PC-3 (cell line): Measurements from ENCODE around the gene VPS33B. TPM values are rescaled to one million over a fixed set of nuclear protein-coding genes. Genes with fewer than 3 reads are reported as not detected.
A peak's percentile ranks its signal among the peaks of the same experiment; 100 is the strongest.
"Not testable (repeated sequence)": the region's sequence is repeated elsewhere in the genome, so short reads cannot be mapped to it uniquely, and the experiment has no call there.

ENCODE experiments used
- ATAC-seq: fragments of 200-7000 bp; cut with Tn5 transposase; 2 replicates; pipeline ENCODE4 v1.9.1; 2020; ENCODE audit warnings: mild to moderate bottlenecking, moderate library complexity
- BruUV-seq: library from RNA; stranded (reverse); fragments of 400-500 nt; replicated peaks from 2 replicates; lab custom pipeline; 2021; lab: Mats Ljungman, UMichigan
- CTCF ChIA-PET: fragments of 300-600 bp; sonication (Branson Sonifier 250); formaldehyde crosslinking; loops from one replicate; lab custom pipeline; 2022; ENCODE audit warnings: antibody characterized with exemption; lab: Charles Lee
- POLR2A ChIA-PET: fragments of 300-600 bp; sonication (Branson Sonifier 250); formaldehyde crosslinking; loops from one replicate; lab custom pipeline; 2022; ENCODE audit warnings: antibody characterized with exemption; ENCODE audit not compliant: unreplicated experiment; lab: Charles Lee
- DNase-seq: peaks from one replicate; pipeline ENCODE4 v3.0.0-alpha.2; 2015
- H2AFZ ChIP-seq: fragments of 300-600 bp; sonication (generic); 2 replicates; pipeline ENCODE4 v1.6.0; 2016; ENCODE audit warnings: antibody characterized with exemption, low read length
- H3F3A ChIP-seq: fragments of 300-600 bp; sonication (generic); one replicate; pipeline ENCODE4 v1.6.0; 2017; ENCODE audit warnings: antibody characterized with exemption, low read length, control low read depth, mild to moderate bottlenecking; ENCODE audit not compliant: unreplicated experiment
- H3K27ac ChIP-seq: fragments of 300-600 bp; sonication (generic); 2 replicates; pipeline ENCODE4 v1.5.1; 2016; ENCODE audit warnings: mild to moderate bottlenecking, low read length
- H3K27me3 ChIP-seq: fragments of 300-600 bp; sonication (generic); 2 replicates; pipeline ENCODE4 v1.6.1; 2016; ENCODE audit warnings: low read length, mixed read lengths
- H3K36me3 ChIP-seq: fragments of 300-600 bp; sonication (generic); 2 replicates; pipeline ENCODE4 v1.6.1; 2016; ENCODE audit warnings: low read depth, mixed run types, low read length, mixed read lengths
- H3K4me1 ChIP-seq: fragments of 300-600 bp; sonication (generic); 2 replicates; pipeline ENCODE4 v1.5.1; 2016; ENCODE audit warnings: low read length; ENCODE audit not compliant: insufficient read depth
- H3K4me2 ChIP-seq: fragments of 300-600 bp; sonication (generic); 2 replicates; pipeline ENCODE4 v1.6.0; 2016; ENCODE audit warnings: low read length
- H3K4me3 ChIP-seq: fragments of 300-600 bp; sonication (generic); 2 replicates; pipeline ENCODE4 v1.5.1; 2016; ENCODE audit warnings: mild to moderate bottlenecking, low read length, mixed read lengths
- H3K79me2 ChIP-seq: fragments of 300-600 bp; sonication (generic); 2 replicates; pipeline ENCODE4 v1.6.1; 2017; ENCODE audit warnings: low read length, mixed read lengths
- H3K9ac ChIP-seq: fragments of 300-600 bp; sonication (generic); 2 replicates; pipeline ENCODE4 v1.6.0; 2016; ENCODE audit warnings: mild to moderate bottlenecking, low read length
- H3K9me2 ChIP-seq: fragments of 300-600 bp; sonication (generic); replicated peaks from 2 replicates; pipeline ENCODE4 v1.6.1; 2016; ENCODE audit warnings: mixed run types, low read length, mixed read lengths
- H3K9me3 ChIP-seq: fragments of 300-600 bp; sonication (generic); 2 replicates; pipeline ENCODE4 v1.6.1; 2016; ENCODE audit warnings: low read length, mixed read lengths
- H4K20me1 ChIP-seq: fragments of 300-600 bp; sonication (generic); 2 replicates; pipeline ENCODE4 v1.6.1; 2016; ENCODE audit warnings: low read length, mixed read lengths
- CTCF ChIP-seq: fragments of 300-600 bp; sonication (generic); conservative IDR thresholded peaks from 2 replicates; pipeline ENCODE4 v1.5.1; 2017; ENCODE audit warnings: antibody characterized with exemption, low read depth, mild to moderate bottlenecking, low read length
- EZH2 ChIP-seq: fragments of 300-600 bp; sonication (generic); IDR thresholded peaks from one replicate; pipeline ENCODE4 v1.6.1; 2017; ENCODE audit warnings: antibody characterized with exemption, mild to moderate bottlenecking, low read length; ENCODE audit not compliant: unreplicated experiment
- EZH2phosphoT487 ChIP-seq: fragments of 300-600 bp; sonication (generic); IDR thresholded peaks from 2 replicates; pipeline ENCODE4 v1.6.1; 2018; ENCODE audit warnings: mild to moderate bottlenecking, antibody characterized with exemption, low read length, borderline replicate concordance
- intact Hi-C: fragments of 100-400 bp; cut with micrococcal nuclease; formaldehyde crosslinking; loops from 2 replicates; pipeline ENCODE4 v1.9.0; 2023
- total RNA-seq: library from RNA; depleted of rRNA; stranded (reverse); fragments of >200 nt; gene quantifications from 2 replicates; pipeline ENCODE4 v1.2.3, GENCODE V29; 2014

Gene VPS33B
- total RNA-seq, 1 experiment from 2014 or later = 8.0 TPM

DNA sequence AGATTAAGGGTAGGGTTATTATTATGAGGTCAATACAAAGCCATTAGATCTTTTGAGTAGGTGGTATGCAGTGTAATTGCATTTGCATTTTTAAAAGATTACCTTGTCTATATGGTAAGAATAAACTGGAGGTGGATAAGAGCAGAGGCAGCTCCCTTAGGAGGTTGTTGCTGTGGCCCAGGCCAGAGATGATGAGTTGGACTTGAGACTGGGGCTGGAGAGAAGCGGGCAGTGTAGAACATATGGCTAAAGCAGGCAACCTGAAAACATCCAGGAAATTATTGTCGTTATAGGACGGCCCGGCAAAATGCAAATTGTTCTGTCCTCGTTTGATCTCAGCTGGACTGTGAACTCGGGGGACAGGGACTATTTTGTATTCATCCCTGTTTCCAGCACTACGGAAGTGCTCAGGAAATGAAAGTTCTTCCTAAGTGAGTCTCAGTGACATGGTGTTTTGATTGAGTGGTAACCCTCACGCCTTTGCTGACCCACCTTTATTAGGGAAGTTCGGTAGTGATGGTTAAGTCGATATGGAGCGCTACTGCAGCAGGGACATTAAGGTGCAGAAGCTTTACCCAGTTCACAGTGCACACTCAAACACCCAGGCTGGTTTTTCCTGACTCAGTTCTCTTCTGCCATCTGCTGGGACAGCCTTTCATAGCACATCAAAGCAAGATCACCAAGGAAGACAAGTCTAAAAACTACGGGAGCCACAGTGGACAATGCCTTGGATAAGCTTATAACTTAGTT lies 27.2 kb upstream of the VPS33B start:
- Histone ChIP-seq H3K27ac (no peak overlapping the region), H3K9me3 (no peaks in the 10 kb centered on the region), H2AFZ (peak overlapping the region; percentile 53), H3K4me1 (0 out of 2 replicates have a peak, but pooled peaks cover 4% of the 10 kb centered on the region), H3K4me3 (no peak overlapping the region), H3F3A (no peaks in the 10 kb centered on the region), H3K4me2 (peak overlapping the region; percentile 61), H3K36me3 (no peaks in the 10 kb centered on the region), H3K9me2 (no peaks in the 10 kb centered on the region), H3K27me3 (peaks cover 28% of the 10 kb centered on the region), H4K20me1 (no peaks in the 10 kb centered on the region), H3K9ac (no peak overlapping the region), H3K79me2 (no peaks in the 10 kb centered on the region)
- TF ChIP-seq EZH2 (no peak), EZH2phosphoT487 (no peak), CTCF (peak; percentile 65)
- intact Hi-C loops = loop anchor here (1.0 to 10.0 kb wide), 2 partner anchors 93 to 1035 kb away; no protein-coding TSS in a partner anchor
- DNase-seq = peak; percentile 74
- ChIA-PET POLR2A (no interaction called here), CTCF (interaction anchor here (1.6 kb wide), 1 partner anchor 93 kb away, joined by 7 read pairs; no protein-coding TSS in a partner anchor)
- ATAC-seq = peak; percentile 90
- no TSS peak for BruUV-seq

DNA sequence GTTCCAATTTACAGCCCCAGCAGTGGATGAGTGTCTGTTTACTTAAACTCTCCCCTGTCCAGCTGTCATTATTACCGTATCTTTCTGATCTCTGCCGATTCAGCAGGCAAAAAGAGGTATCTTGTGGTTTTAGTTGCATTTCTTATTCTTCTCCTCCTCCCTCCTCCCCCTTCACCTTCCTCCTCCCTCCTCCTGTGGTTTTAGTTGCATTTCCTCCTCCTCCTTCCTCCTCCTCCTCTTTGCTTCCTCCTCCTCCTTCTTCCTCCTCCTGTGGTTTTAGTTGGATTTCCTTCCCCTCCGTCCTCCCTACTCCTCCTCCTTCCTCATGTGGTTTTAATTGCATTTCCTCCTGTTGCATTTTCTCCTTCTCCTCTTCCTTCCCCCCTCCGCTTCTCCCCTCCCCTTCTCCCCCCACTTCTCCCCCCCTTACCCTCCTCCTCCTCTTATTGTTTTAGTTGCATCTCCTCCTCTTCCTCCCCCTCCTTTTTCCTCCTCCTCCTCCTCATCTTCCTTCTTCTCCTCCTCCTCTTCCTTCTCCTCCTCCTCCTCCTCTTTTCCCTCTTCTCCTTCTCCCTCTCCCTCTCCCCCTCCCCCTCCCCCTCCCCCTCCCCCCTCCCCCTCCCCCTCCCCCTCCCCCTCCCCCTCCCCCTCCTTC lies 25.3 kb upstream of the VPS33B start:
- Histone ChIP-seq H3K36me3 (no peaks in the 10 kb centered on the region), H3F3A (no peaks in the 10 kb centered on the region), H3K27me3 (peaks cover 11% of the 10 kb centered on the region), H3K9ac (no peak overlapping the region), H3K4me1 (0 out of 2 replicates have a peak, but pooled peaks cover 4% of the 10 kb centered on the region), H3K4me3 (no peak overlapping the region), H2AFZ (no peak overlapping the region), H3K79me2 (no peaks in the 10 kb centered on the region), H3K27ac (no peak overlapping the region), H3K9me3 (no peaks in the 10 kb centered on the region), H4K20me1 (no peaks in the 10 kb centered on the region), H3K4me2 (no peak overlapping the region), H3K9me2 (no peaks in the 10 kb centered on the region)
- ChIA-PET CTCF (no interaction called here), POLR2A (no interaction called here)
- ATAC-seq (peak; percentile 27), DNase-seq (peak; percentile 60)
- TF ChIP-seq CTCF (no peak), EZH2phosphoT487 (no peak), EZH2 (no peak)
- intact Hi-C loops = no loop called here
- BruUV-seq = no TSS peak

- POLR2A ChIA-PET, H3K79me2 ChIP-seq, DNase-seq, intact Hi-C loops, H3K9me3 ChIP-seq, H3K36me3 ChIP-seq, H3K27ac ChIP-seq, H3K27me3 ChIP-seq, H3K9me2 ChIP-seq, H3F3A ChIP-seq, H3K4me1 ChIP-seq, H3K4me3 ChIP-seq, H4K20me1 ChIP-seq, H3K4me2 ChIP-seq, H2AFZ ChIP-seq, H3K9ac ChIP-seq, BruUV-seq, ATAC-seq, CTCF ChIA-PET: not testable (repeated sequence)
Measured at GRCh38 chr15:91046056-91046455, 23.7 kb upstream of the VPS33B start.
